Measurements from ENCODE around the gene LCN6.
A peak's percentile ranks its signal among the peaks of the same experiment; 100 is the strongest.
"Not testable (repeated sequence)": the region's sequence is repeated elsewhere in the genome, so short reads cannot be mapped to it uniquely, and the experiment has no call there.

The LCN6 gene

DNA sequence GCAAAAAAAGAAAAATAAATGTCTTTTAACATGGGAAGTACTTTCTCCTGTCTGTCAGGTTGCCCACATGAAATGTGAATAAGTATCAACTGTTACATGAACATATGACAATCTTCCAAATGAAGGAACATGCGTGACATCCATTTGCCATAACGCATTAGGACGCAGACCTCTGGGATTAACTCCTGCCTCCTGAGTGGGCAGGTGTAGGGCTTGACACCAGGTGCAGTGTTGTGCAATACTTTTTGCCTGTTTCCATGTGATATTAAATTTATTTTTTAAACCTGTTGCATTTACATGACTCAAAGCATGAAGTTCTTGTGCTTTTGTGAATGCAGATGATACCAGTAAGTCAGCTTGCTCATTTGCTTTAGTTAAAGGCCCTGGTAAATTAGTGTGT, 34.1 kb upstream of the LCN6 start:
- no peak for FAIRE-seq

GRCh38 chr9:136779808-136780207, 31.5 kb upstream of the LCN6 start:
- no peak for FAIRE-seq

GRCh38 chr9:136777359-136777758, 29.0 kb upstream of the LCN6 start:
- FAIRE-seq: no peak

GRCh38 chr9:136776947-136777346, 28.6 kb upstream of the LCN6 start:
- FAIRE-seq: no peak

DNA sequence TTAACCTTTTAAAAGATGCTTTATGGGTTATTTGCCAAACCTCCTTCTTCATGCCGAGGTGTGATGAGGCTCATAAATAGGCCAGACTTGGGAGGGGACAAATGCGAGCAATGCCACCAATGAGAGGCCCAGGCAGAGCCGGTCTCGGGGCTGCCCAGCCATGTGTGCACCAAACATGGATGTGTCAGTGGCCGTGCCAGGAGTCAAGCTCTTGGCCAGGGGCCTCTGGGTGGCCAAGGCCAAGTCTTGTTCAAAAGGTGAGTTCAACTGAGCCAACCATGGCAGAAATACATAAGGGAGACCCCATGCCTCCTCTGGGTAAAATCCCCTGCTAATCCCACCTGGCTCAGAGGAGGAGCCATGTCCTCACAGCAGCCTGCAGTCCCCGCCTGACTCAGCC, 26.9 kb upstream of the LCN6 start:
- FAIRE-seq: no peak

DNA sequence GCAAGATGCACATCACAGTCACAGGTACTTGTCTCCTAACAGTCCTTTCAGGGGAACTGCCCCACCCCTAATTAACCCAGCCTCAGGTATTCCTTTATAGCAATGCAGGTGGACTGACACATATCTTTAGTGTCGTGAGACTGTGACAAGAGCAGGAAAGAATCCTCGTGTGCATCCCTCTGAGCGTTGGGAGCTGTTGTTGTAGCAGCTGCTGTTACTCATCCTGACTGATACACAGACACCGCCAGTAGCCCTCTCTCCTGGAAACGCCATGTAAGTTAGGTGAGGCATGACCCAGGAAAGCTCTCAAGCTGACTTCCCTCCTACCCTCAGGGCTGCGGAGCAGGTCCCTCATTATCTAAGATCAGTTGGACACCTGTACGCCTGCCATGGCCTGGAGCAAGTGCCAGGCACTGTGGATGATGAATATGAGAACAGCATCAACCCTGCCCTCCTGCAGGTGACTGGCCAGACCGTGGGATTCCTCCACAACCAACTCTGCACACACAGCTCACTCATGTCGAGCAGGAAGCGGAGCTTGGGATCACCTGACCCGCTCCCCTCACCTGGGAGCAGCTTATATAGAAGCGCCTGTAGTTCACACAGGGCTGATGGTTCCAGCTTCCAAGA, 26.2 kb upstream of the LCN6 start:
- FAIRE-seq: no peak

GRCh38 chr9:136773386-136774044, 25.2 kb upstream of the LCN6 start:
- no peak for FAIRE-seq

GRCh38 chr9:136771907-136772415, 23.6 kb upstream of the LCN6 start:
- FAIRE-seq: no peak

- FAIRE-seq: no peak
Observed at GRCh38 chr9:136769710-136770191, 21.4 kb upstream of the LCN6 start.

- FAIRE-seq: peak; percentile 78
Observed at GRCh38 chr9:136766410-136767120, 18.2 kb upstream of the LCN6 start.

- not testable (repeated sequence) for FAIRE-seq
Observed at GRCh38 chr9:136765745-136766409, 17.6 kb upstream of the LCN6 start.

DNA sequence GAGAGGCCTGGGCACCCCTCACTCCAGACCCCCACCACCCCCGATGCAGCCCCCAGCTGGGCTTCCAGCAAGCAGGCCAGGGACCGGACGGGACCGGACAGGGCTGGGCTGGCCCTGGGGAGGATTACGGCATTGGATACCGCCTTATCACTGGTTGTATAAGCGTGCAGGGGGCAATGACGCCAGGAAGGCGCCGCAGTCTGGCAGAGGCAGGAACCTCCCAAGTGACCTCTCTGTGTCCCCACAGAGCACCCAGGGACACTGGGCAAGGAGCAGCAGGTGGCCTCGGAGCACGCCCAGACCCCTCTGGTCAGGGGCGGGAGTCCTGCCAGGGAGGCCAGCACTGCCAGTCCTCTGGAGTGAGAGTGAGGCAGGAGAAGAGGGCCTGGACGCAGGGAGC, 16.7 kb upstream of the LCN6 start:
- no peak for FAIRE-seq

GRCh38 chr9:136764301-136764891, 16.1 kb upstream of the LCN6 start, which contains the start of gene LCN15:
TSS of gene LCN15 (minus strand) at chr9:136764518. CDS start at chr9:136764488, 30 bp downstream.
- no peak for FAIRE-seq

DNA sequence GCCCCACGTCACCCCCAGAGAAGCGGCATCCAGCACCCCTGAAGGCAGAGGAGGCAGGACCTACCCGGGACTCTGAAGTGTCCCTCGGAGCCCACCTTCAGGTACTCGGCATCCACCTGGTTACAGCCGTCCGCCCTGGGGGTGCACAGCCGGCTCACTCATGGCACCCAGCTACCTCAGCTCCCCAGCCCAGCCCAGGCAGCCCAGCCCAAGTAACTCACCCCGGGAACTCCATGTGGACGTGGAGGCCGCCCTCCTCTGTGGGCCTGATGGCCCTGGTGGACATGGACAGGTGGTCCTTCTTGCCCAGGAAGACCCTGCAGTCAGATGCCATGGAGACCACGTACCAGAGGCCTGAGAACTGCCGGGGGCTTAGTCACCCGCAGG, 15.3 kb upstream of the LCN6 start:
- FAIRE-seq: no peak

GRCh38 chr9:136762915-136763648, 14.8 kb upstream of the LCN6 start:
- FAIRE-seq: no peak

GRCh38 chr9:136762221-136762691, 13.9 kb upstream of the LCN6 start:
- FAIRE-seq: no peak

- FAIRE-seq: no peak
Observed at GRCh38 chr9:136761545-136761981, 13.2 kb upstream of the LCN6 start.

GRCh38 chr9:136760834-136761544, 12.7 kb upstream of the LCN6 start:
- peak; percentile 14 for FAIRE-seq

DNA sequence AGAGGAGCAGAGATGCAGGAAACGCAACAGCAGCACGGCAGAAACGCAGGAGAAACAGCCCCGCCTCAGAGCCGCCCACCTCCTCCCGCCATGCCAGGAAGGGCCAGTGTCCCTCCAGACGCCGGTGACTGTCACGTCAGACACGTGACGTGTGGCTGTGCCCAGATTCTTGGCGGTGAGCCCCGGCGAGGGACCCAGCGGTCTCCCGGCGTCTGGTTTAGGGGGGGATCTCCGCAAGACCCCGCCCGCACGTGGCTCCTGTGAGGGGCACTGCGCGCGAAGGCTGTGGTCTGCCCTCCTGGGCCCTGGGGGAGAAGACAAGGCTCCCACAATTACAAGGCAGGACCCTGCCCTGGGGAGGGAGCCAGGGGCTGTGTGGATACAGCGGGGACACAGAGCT, 12.1 kb upstream of the LCN6 start:
- no peak for FAIRE-seq

- no peak for FAIRE-seq
Observed at GRCh38 chr9:136759436-136760325, 11.4 kb upstream of the LCN6 start.
